ENCODE results near the gene KIF5C.

DNA sequence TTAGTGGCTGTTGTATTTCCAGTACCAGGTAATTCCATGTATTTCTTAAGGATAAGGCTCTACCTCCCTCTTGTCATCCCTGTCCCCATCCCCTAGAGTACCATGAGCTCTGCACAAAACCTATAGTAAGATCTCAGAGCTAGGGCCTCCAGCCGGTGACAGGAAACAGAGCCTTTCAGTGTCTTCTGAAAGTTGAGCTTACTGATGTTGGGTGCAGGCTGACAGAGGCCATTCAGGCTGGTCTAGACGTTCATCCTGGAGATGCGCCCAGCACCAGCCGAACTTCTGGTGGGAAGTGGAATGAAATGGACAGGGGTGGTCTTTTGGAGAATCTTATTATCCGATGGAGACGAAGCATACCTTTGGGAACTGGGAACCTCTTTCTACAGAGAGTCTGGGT lies 146.7 kb downstream of the KIF5C start:
- TF ChIP-seq POLR2A (IDR thresholded peaks at IDR 0.05) (no peak), CTCF (IDR thresholded peaks at IDR 0.05) (no peak)

Data from breast epithelium (tissue), 3 donors.